ENCODE results near the gene GPC6. TPM values are rescaled to one million over a fixed set of nuclear protein-coding genes. Genes with fewer than 3 reads are reported as not detected.

Gene GPC6
- total RNA-seq, 1 donor from 2014 or later, result 13.8 TPM

GRCh38 chr13:93227878-93228642 is 1.5 kb downstream of the GPC6 start:
- peak overlapping the region; percentile 70 for H3K27ac ChIP-seq
- TF ChIP-seq POLR2A (IDR thresholded peaks at IDR 0.05), result no peak
- TF ChIP-seq POLR2AphosphoS5 (IDR thresholded peaks at IDR 0.05; ENCODE audit: insufficient read depth in 1 of 2, low read depth in 1 of 2), result peak in 1 of 2 donors; percentile 45
- TF ChIP-seq, protein P1, sequence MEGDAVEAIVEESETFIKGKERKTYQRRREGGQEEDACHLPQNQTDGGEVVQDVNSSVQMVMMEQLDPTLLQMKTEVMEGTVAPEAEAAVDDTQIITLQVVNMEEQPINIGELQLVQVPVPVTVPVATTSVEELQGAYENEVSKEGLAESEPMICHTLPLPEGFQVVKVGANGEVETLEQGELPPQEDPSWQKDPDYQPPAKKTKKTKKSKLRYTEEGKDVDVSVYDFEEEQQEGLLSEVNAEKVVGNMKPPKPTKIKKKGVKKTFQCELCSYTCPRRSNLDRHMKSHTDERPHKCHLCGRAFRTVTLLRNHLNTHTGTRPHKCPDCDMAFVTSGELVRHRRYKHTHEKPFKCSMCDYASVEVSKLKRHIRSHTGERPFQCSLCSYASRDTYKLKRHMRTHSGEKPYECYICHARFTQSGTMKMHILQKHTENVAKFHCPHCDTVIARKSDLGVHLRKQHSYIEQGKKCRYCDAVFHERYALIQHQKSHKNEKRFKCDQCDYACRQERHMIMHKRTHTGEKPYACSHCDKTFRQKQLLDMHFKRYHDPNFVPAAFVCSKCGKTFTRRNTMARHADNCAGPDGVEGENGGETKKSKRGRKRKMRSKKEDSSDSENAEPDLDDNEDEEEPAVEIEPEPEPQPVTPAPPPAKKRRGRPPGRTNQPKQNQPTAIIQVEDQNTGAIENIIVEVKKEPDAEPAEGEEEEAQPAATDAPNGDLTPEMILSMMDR (IDR thresholded peaks at IDR 0.05), result peak in 1 of 3 experiments; percentile 6
- H3K36me3 ChIP-seq, result no peaks in the 10 kb centered on the region
- intact Hi-C loops (cut with DNase I), result no loop called here
- peak overlapping the region; percentile 52 to 61 for H3K4me3 ChIP-seq
- H3K27me3 ChIP-seq, result no peaks in the 10 kb centered on the region
- no peaks in the 10 kb centered on the region for H3K9me3 ChIP-seq
- peaks cover 14% of the 10 kb centered on the region for H3K4me1 ChIP-seq
- DNase-seq (ENCODE audit: extremely low spot score in 2 of 2), result no peak

DNA sequence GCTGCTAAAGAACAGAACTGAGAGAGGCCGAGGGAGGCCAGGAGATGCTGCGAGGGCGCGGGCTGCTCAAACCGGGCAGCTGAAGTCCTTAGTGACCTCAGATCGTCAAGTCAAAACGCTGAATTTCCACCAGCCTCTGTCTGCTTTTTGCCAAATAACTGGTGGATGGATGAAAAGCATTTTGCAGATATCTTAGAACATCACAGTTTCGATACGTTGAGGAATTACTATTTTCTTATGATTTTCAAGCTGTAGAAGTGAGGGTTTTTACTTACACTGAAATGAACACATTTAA is 2.0 kb downstream of the GPC6 start:
- no peak for DNase-seq (ENCODE audit: extremely low spot score in 2 of 2)
- H3K4me3 ChIP-seq, result peak overlapping the region; percentile 52 to 61
- peaks cover 14% of the 10 kb centered on the region for H3K4me1 ChIP-seq
- H3K9me3 ChIP-seq, result no peaks in the 10 kb centered on the region
- TF ChIP-seq POLR2A (IDR thresholded peaks at IDR 0.05), result no peak
- TF ChIP-seq, protein P1 (IDR thresholded peaks at IDR 0.05), result no peak
- no peak for TF ChIP-seq POLR2AphosphoS5 (IDR thresholded peaks at IDR 0.05; ENCODE audit: insufficient read depth in 1 of 2, low read depth in 1 of 2)
- no peaks in the 10 kb centered on the region for H3K36me3 ChIP-seq
- intact Hi-C loops (cut with DNase I), result no loop called here
- peak overlapping the region; percentile 70 for H3K27ac ChIP-seq
- no peaks in the 10 kb centered on the region for H3K27me3 ChIP-seq

DNA sequence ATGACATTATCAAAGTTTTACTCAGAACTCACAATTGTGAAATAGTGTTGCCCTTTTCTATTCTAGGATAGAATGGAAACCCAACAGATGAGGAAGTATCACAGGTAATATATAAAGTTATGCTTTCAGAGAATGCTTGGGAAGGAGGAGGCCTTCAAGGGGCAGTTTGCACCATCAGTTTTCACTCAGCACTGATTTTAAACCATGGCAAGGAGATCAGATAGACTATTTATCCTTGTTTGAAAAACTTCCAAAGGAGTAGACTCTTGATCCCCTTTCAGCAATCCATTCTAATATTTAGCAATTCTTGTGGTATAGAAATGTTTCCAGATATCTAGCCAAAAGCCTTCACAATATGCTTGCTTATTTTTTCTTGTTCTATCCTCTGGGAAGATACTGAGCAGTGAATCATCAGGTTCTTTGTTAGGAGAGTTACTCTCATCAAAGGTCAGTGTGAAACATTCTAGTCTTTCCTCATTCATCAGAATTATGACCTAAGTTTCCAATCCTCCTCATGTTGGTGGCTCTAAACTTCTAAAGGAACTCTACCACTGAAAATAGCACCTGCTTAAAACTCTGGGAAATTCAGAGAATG is 3.8 kb downstream of the GPC6 start:
- Histone ChIP-seq H3K27me3 (no peaks in the 10 kb centered on the region), H3K9me3 (no peaks in the 10 kb centered on the region), H3K4me1 (peaks cover 14% of the 10 kb centered on the region), H3K27ac (peak overlapping the region; percentile 18), H3K36me3 (no peaks in the 10 kb centered on the region), H3K4me3 (no peak overlapping the region)
- intact Hi-C loops (cut with DNase I), result no loop called here
- TF ChIP-seq, protein P1 (IDR thresholded peaks at IDR 0.05), result no peak
- TF ChIP-seq POLR2AphosphoS5 (IDR thresholded peaks at IDR 0.05; ENCODE audit: insufficient read depth in 1 of 2, low read depth in 1 of 2) (no peak), POLR2A (IDR thresholded peaks at IDR 0.05) (no peak)
- no peak for DNase-seq (ENCODE audit: extremely low spot score in 2 of 2)

DNA sequence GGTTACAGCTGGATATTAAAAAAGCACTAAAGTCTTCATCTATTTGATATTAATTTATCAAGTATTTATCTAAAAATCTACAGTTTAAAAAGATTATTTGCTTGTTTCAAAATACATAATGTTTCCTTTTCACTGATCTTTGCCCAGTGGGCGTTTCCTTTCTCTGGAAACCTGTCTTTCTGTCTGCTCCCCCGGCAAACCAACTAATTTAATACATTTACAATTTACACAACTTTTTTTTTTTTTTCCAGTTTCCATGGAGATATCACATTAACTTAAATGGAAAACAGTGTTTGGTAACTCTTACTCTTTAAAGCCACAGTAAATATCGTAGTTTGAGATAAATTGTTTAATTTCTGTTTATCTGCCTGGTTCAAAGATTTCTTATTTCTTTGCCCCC is 5.3 kb downstream of the GPC6 start:
- H3K4me3 ChIP-seq, result no peak overlapping the region
- H3K27me3 ChIP-seq, result no peaks in the 10 kb centered on the region
- H3K9me3 ChIP-seq, result no peaks in the 10 kb centered on the region
- no peak for DNase-seq (ENCODE audit: extremely low spot score in 2 of 2)
- H3K27ac ChIP-seq, result no peak overlapping the region
- intact Hi-C loops (cut with DNase I), result no loop called here
- no peaks in the 10 kb centered on the region for H3K36me3 ChIP-seq
- peaks cover 14% of the 10 kb centered on the region for H3K4me1 ChIP-seq
- TF ChIP-seq, protein P1 (IDR thresholded peaks at IDR 0.05), result no peak
- TF ChIP-seq POLR2A (IDR thresholded peaks at IDR 0.05) (no peak), POLR2AphosphoS5 (IDR thresholded peaks at IDR 0.05; ENCODE audit: insufficient read depth in 1 of 2, low read depth in 1 of 2) (no peak)

- TF ChIP-seq POLR2A (IDR thresholded peaks at IDR 0.05) (no peak), POLR2AphosphoS5 (IDR thresholded peaks at IDR 0.05; ENCODE audit: insufficient read depth in 1 of 2, low read depth in 1 of 2) (no peak)
- TF ChIP-seq, protein P1 (IDR thresholded peaks at IDR 0.05), result no peak
- Histone ChIP-seq H3K4me3 (no peak overlapping the region), H3K27ac (no peak overlapping the region), H3K9me3 (no peaks in the 10 kb centered on the region), H3K4me1 (no peaks in the 10 kb centered on the region), H3K36me3 (no peaks in the 10 kb centered on the region), H3K27me3 (no peaks in the 10 kb centered on the region)
- intact Hi-C loops (cut with DNase I), result no loop called here
- DNase-seq (ENCODE audit: extremely low spot score in 2 of 2), result no peak
Measured at GRCh38 chr13:93233997-93234416, 7.4 kb downstream of the GPC6 start.

All from vagina (tissue), 2 donors.